ENCODE data around the gene SNX13. TPM values are rescaled to one million over a fixed set of nuclear protein-coding genes. Genes with fewer than 3 reads are reported as not detected.

The SNX13 gene, protein sequence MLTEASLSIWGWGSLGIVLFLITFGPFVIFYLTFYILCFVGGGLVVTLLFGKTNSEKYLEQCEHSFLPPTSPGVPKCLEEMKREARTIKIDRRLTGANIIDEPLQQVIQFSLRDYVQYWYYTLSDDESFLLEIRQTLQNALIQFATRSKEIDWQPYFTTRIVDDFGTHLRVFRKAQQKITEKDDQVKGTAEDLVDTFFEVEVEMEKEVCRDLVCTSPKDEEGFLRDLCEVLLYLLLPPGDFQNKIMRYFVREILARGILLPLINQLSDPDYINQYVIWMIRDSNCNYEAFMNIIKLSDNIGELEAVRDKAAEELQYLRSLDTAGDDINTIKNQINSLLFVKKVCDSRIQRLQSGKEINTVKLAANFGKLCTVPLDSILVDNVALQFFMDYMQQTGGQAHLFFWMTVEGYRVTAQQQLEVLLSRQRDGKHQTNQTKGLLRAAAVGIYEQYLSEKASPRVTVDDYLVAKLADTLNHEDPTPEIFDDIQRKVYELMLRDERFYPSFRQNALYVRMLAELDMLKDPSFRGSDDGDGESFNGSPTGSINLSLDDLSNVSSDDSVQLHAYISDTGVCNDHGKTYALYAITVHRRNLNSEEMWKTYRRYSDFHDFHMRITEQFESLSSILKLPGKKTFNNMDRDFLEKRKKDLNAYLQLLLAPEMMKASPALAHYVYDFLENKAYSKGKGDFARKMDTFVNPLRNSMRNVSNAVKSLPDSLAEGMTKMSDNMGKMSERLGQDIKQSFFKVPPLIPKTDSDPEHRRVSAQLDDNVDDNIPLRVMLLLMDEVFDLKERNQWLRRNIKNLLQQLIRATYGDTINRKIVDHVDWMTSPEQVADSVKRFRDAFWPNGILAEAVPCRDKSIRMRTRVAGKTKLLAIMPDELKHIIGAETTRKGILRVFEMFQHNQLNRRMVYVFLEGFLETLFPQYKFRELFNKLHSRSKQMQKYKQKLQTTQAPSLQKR
- 18.5 and 36.1 TPM in 2 replicates for total RNA-seq (2014; rRNA removed; shearing (Covaris generic))

DNA sequence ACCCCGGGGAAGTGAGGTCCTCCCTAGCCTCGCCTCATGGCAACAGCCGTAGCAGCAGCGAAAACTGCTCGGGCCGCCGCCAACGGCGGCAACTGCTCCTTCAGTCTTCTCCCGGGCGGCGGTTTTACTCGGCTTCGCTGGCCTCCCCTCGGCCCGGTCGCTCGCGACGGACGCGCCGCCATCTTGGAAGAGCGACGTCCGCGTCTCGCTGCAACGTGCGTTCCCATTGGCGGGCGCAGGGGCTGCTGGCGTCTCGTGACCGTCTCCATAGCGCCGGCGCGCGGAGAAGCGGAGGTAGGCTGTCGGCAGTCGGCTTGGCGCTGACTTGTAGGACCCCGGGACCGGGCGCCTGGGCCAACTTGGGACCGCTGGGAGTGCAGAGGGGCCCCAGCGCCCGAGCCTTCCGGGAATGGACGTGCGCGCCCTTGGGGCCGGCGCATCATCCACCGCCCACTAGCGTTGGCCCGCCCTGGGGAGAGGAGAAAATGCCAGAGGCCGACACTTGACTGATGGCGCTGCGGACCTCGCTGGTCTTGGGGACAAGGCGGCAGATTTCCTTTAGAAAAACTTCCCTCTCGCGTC, at the start of gene SNX13:
SNX13 (minus strand) TSS at position 193 of the 582 bp plus-strand sequence. CDS start 199 bp downstream, outside the sequence.
- peak; percentile 93 for DNase-seq (ENCODE audit: low read depth)

DNA sequence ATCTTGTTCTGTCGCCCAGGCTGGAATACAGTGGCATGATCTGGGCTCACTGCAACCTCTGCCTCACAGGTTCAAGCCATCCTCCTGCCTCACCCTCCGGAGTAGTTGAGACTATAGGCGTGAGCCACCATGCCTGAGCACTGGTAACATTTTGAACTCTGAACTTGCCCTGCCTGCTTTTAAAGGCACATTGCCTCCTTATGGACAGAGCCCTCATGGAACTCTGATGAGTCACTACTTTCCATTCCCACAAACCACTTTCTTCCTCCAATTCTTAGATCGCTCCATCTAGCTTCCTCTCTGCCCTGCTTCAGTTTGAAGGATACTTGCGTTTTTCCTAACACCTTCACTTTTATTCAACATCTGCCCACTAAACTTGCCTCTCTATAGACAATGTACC, 49.3 kb upstream of the SNX13 start:
- peak; percentile 68 for DNase-seq (ENCODE audit: low read depth)

DNA sequence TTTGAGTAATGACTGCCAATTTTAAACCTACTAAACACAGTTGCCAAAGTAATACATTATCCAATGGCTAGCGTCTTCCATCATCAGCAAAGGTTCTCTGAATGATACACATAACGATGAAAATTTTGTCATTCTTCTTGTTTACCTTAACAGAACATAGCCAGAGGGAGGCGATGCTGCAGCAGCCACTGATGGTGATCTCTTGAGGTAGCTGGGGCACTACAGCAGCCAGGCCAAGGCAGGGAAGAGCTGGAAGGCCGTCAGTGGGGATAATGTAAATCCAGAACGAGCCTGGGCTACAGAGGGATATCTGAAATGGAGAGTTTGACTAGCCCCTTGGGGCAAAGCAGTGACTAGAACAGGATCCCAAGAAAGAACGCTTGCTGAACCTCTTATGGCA, 48.6 kb upstream of the SNX13 start:
- no peak for DNase-seq (ENCODE audit: low read depth)

DNA sequence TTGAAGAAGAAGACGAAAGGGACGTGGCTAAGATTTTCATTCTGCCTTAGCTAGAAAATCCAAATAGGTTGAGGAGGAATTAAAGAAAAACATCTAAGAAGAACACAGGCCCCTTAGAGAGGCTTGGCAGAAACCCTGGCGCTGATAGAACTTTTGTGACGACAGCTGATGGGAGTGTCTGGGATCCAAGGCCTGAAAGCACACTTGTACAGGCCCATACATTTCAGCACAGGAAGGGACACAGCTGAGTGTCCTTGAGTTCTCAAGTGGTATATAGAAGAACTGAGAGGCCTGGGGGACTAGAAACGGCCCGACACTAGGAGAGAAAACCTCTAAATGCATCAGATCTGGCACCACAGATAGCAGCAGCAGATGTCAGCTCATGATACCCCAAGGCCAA, 47.8 kb upstream of the SNX13 start:
- no peak for DNase-seq (ENCODE audit: low read depth)

DNA sequence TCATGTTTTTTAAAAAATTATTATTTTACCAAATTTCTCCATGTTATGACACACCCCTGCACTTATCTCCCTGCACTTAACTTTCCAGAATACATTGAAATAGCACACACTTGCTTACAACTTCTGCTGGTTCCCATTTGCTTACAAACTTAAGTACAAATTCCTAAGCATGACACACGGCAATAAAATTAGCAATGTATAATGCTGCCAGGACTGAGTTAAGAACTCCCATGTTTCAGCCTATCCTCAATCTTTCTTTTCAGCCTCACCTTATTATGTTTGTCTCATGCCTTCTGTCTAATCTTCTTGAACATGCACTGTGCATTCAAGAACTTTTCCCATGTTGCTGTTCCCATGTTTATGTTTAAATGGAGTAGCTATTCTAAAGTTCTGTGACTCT, 46.6 kb upstream of the SNX13 start:
- DNase-seq (ENCODE audit: low read depth): peak; percentile 83

DNA sequence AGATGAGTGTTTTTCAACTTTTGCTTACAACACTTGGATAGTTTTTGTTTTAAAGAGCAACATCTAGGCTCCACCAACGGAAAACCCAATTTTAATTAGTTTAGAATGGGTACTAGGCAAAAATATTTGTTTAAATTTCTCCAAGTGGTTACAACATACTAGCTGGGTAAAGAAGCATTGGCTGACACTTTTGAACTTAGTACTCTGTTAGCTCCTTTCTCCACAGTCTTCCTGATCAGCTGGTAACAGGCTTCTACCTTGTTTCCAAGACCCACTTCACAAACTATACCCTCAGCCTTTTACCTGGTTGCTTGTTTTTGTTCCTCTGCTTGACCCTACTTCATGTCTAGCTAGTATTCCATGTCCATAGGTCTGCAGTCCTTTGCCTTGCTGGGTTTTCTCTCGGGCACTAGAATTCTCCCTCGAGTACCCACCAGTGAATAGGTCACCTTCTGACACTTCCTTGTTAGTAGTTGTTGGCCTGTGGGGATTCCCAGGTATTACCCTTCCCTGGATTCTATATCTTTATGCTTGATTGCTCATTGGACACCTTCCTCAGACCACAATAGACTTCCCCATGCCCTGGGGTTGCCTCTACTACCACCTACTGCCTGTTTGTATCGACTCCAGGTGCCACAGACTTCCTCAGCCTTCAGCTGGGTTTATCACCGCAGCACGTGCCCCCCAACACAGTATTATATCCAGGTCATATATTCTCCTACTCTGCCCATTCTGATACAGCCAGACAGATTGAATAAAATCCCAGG, 45.4 kb upstream of the SNX13 start:
- DNase-seq (ENCODE audit: low read depth): no peak

DNA sequence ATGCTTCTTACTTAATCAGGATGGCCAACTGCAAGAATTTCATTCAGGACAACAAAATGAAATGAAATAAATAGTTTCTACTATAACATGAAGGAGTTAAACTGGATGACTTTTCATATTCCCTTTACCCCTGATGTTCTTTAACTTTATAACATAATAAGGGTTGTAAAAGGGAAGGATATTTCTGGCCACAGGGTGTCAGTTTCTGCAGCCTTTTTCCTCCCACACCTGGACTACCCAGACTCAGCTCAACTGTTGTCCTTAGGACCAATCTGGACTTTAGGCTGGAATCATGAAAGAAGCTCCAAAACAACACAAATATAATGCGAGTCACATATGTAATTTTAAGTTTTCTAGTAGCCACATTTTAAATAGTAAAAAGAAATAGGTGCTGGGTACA, 44.0 kb upstream of the SNX13 start:
- DNase-seq (ENCODE audit: low read depth): no peak

DNA sequence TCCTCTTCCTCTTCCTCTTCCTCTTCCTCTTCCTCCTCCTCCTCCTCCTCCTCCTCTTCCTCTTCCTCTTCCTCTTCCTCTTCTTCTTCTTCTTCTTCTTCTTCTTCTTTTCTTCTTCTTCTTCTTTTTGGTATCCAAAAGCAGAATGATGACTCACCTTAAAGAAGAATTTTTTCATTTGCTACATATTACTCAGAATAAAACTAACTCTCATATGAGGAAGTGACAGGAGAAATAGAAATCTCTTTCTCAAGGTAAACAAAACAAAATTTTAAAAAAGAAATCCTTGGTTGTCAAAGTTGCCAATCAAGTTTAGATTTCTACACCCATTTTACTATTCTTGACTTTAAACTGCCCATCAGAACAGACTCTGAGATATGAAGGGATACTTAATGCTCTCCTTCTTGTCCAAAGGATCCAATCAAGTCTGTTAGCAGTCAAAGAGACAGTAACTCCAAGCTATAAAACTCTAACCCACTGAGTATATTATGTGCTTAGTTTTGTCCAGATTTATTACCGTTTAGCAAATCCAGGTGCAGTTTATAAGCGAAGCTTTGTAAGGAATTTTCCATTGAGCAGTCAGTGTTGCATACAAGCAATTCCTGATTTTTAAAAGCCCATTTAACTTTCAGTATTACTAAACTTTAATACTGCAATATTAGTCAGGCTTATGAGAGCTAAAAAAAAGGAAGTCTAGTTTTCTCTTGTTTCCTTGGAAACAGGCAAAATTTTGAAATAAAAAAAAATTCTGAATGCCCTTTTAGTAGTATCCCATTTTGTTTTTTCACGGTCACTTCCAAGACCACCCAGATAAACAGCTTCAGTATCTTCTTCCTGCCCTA, 43.1 kb upstream of the SNX13 start:
- no peak for DNase-seq (ENCODE audit: low read depth)

DNA sequence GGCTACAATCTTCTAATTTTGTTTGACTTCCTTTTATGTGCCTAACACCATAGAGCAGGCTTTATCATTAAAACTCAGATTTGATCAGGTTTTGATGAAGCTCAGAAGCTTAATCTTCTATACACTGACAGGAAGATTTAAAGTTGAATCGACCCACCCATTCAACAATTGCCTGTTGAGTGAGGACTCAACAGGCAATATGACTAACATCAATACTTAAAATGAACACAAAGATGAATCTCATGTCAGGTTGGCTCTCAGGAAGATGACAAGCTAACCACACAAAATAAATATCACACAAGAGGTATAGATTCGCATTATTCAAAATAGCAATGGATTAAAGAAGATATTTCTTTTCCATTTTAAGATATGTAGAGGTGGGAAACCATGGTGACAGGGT, 36.7 kb upstream of the SNX13 start:
- DNase-seq (ENCODE audit: low read depth): no peak

DNA sequence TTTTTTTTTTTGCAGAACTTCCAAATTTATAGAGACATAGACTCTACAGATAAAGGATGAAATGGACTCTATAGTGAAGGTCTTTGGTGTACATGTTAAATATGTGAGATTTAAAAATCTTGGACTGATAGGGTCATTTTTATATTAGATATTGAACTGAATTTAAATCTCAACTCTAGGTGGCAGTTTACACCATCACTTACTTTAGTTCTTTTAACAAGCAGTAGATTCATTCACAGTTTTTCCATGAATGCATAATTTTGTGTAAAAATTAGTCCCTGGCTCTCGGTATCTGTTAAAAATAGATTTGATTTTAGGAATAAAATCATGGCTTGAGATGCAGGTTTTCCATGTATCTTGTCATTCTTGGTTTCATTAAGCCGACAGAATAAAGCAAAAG, 31.1 kb upstream of the SNX13 start:
- peak; percentile 26 for DNase-seq (ENCODE audit: low read depth)

DNA sequence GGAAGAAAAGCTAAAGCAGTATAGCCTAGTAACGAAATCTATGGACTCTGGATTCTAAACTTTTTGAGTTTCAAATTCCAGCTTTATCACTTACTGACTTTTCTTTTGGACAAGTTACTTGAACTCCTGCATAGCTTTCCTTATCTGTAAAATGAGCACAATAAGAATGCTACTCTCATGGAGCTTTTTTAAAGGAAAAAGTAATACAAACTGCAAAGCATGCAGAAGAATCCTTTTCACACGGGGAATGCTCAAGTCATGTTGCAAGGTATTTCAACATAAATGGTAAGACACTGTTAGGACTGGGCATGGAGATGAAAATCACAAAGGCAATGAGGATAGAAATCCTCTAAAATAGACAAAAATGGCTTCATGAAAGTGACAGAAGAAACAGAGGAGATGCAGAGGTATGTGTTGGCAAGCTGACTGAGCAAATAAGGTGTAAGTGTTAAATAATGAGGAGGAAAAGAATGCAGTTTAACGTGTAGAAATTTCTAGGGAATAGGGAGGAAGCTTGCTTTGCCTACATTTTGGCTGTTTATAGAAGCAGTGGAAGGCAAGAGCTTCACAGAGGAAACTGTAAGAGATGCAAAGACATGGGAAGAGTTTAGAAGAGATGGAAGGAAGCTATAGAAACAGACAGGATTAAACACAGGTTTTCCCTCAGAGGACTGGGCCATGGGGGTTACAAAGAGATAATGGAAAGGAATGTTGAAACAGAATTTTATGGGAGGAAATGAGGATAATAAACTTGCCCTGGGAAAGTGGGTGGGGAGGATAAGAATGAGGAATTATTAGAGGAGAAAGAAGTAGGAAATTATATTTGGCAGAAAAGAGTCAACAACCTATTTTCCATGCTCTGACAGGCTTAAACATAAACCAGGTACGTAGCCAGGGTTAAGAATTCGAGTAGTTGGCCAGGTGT, 28.8 kb upstream of the SNX13 start:
- DNase-seq (ENCODE audit: low read depth): no peak

DNA sequence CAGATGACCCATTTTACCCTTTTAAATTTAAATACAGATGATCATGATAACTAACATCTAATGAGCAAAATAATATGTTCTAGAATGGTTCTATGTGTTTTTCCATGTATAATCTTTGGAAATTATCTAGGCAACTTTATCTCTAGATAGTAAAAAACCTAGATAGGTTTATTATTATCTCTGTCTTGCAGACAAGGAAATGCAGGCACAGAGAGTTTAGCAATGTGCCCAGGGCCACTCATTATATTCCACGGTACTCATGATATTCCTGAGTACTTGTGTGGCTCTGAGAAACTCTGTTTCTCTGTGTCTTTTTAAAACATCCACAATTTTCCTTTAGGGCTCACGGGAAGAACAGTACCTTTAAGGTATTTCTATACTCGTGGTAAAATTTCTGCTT, 26.4 kb upstream of the SNX13 start:
- DNase-seq (ENCODE audit: low read depth): no peak

DNA sequence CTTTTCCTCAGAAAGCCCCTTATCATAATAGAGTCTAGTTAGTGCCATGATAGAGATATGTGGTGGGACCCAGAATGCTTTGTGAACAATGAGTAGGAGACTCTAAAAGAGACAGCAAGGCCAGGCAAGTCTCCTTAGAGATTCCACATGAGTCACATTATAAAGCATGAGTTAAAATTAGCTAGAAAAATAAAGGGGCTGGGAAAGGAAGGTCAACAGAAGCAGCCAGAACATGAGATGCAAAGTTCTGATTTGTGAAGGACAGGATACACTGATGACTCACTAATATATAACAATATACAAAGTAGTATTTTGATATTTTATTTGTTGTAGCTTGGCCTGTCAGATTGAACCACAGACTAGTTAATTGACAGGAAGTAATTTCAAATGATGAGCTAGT, 25.3 kb upstream of the SNX13 start:
- peak; percentile 74 for DNase-seq (ENCODE audit: low read depth)

DNA sequence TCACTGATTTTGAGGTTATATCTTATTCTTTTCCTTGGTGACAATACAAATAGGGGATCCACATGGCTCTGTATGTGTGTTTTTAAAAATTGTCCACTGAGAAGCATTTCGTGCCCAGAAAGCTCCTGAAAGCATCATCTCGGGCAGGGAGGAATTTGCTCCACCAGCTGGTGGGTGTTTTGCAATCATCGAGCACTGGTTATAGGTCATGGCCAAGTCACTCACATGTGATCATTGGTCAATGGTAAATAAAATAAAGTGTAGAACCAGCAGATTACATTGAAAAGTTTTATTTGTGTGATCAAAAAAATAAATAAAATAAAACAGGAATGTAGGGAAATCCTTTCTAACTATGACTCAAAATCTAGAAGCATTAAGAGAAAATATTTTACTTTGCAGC, 23.0 kb upstream of the SNX13 start:
- peak; percentile 29 for DNase-seq (ENCODE audit: low read depth)

DNA sequence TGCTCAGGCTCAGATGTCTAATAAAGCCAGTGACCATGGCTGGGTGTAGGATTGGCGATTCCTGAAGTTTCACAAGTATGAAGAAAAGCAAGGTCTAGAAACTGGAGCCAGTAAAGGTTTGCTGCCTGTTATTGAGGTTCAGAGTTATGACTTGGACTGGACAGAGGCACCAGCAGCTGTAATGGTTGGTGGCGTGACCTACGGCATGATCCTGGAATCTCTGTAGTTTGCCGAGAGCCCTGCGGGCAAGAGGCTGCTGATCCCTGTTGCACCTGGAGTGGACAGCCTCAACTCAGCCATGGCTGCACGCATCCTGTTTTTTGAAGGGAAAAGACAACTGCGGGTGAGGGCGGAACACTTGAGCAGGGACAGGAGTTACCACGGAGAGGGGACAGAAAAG, 22.4 kb upstream of the SNX13 start:
- no peak for DNase-seq (ENCODE audit: low read depth)

DNA sequence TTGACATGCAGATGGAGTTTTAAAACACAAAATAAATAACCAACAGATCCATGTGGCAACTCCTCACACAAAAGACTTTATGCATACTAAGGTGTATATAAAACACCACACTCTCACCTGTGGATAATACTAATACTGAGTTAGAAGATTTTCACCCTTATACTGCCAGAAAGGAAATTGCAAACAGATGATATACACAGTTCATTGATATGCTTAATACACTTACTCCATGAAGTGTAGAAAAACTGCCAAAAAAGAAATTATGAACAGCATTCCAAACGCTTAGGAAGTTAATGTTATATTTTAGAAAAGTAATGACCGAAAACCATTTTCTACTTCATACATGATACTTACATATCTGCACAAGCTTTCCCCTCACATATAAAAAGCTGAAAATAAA, 17.6 kb upstream of the SNX13 start:
- DNase-seq (ENCODE audit: low read depth): no peak

DNA sequence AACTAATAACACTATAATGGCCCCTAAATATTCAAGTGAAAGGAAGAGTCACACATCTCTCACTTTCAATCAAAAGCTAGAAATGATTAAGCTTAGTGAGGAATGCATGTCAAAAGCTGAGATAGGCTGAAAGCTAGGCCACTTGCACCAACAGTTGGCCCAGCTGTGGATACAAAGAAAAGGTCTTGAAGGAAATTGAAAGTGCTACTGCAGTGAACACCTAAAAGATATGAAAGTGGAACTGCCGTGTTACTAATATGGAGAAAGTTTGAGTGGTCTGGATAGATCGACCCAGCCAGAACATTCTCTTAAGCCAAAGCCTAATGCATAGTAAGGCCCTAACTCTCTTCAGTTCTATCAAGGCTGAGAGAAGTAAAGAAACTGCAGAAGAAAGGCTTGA, 12.1 kb upstream of the SNX13 start:
- no peak for DNase-seq (ENCODE audit: low read depth)

DNA sequence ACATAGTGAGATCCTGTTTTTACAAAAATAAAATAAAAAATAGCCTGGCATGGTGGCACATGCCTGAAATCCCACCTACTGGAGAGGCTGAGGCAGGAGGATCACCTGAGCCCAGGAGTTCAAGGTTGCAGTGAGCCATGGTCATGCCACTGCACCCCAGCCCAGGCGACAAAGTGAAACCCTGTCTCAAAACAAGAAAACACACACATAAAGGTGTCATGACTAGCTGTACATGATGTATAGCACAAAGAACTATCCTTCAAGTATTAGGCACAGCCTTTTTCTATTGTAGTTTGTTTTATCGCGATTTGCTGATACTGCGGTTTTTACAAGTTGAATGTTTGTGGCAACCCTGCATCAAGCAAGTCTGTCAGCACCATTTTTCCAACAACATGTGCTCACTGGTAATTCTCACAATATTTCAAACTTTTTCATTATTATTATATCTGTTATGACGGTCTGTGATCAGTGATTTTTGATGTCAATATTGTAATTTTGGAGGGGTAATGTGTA, 11.5 kb upstream of the SNX13 start:
- no peak for DNase-seq (ENCODE audit: low read depth)

DNA sequence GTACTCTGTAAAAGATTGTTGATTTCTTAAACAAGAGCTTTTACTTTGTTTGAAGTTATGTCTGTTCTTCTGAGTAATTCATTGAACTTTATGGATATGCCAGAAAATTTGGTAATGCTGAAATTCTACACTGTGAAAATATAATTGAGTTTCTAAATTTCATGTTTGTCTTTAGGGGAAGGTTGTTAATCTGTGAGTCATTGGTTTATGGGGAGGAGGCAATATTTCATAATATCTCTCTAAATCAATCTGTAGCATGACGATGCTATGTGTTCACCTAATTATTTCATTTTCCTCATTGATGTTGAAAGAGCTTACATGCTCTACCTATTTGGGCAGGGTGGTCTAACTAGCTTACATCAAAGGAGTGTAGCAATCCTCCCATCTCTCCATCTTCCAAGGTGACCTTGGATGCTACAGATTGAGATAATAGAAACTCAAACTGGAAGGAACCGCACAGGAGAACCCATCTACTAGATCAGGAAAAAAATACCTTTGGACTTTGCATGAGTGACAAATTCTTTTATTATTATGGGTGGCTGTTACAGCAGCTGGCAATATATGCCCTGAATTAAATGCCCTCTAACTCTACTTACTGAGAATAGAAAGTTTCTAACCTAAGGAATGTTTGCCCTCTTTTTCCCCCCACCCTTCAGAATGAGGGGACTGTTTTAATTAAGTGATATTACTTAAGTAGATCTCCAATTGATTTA, 8.4 kb upstream of the SNX13 start:
- peak; percentile 13 for DNase-seq (ENCODE audit: low read depth)
